GDM1 (cell line): ENCODE results near the gene HTATSF1.

Source experiments
- DNase-seq: peaks from one replicate; lab custom pipeline; 2025; lab: John Stamatoyannopoulos, UW

HTATSF1 gene

DNA sequence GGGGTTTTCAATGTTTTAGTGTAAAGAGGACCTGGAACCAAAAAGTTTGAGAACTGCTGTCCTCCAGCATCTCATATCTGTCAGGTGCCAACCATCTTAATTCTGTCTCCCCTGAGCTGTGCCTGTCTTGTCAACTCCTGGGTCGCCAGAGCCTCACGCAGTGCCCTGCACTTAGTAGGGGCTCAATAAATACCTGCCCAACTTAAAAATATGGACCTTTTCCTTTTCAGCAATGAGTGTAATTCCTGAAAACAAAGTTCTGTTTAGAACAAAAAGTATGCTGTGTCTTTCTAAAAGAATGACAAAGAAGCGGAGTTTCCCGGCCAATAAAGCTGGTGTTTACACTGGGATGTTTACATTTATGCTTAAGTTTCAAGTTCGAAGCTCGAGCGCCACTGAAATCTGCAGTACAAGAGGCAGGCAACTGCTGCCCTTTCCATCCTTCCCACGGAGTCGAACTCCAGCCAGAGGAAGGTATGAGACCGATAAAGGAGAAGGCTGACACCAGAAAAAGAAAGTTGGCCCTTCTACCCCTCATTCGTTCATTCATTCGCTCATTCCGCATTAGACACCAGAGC lies 1.1 kb upstream of the HTATSF1 start:
- DNase-seq = no peak

DNA sequence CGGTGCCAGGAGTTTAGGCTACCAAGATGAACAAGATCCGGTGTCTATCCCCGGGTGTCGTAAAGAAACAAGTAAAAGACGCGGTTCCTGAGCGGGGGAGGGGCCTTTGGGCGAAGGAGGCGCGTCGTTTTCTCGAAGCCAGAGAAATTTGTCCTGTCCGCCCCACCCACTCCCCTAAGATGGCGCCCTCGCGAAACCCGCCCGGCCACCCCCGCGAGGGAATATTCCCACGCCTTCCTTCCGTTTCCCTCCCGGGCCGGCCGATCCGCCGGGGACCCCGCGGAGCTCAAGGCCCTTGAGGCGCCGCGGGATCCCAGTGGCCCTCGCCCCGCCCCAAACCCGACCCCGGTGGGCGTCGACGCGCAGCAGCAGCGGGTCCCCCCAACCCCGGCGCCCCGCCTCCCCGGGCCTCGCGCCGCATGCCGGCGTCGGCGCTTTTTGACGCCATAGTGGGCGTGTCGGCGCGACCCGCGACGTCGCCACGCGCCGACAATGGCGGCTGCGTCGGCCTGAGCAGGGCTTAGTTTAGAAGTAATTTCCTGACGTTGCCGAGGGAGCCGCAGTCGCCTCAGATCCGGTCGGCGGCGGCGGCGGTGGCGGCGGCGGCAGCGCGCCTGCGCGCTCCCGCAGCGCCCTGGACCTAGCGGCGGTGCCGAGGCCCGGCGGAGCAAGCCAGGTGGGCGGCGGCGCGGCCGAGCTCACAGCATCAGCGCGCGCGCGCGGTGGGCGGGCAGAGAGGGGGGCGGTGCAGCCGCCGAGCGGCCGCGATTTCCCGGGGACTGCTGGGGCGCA lies 432 bp upstream of the HTATSF1 start:
- peak; percentile 85 for DNase-seq

DNA sequence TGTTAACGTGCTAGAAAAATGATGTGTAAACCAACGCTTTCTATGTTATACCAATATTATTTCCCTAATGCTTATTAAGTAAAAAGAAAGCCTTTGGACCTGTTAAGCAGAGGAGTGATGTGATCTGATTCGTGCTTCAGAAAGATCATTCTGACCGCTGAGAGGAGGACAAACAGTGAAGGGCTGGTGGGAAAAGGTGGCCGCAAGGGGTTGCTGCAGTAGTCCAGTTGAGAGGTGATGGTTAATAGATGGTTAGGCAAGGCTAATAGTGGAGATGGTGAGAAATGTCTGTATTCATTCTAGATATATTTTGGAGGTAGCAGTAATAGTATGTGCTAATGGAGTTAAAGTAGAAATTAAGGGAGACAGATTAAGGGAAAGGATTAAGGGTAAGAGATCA lies 21.7 kb downstream of the HTATSF1 start:
- DNase-seq = no peak

DNA sequence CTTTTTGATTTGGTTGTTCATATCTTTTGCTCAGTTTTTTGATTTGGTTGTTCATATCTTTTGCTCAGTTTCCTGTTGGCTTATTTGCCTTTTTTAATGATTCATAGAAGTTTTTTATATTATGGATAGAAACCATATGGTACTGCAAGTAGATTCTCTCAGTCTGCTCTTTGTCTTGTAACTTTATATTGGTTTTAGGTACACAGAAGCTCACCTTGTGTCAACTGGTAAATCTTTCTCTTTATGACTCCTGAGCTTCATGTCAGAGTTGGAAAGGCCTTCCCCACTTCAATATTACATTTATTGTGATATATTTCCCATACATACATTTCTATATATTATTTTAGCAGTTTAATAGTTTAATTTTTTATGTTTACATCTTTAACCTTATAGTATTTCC lies 26.4 kb downstream of the HTATSF1 start:
- no peak for DNase-seq

DNA sequence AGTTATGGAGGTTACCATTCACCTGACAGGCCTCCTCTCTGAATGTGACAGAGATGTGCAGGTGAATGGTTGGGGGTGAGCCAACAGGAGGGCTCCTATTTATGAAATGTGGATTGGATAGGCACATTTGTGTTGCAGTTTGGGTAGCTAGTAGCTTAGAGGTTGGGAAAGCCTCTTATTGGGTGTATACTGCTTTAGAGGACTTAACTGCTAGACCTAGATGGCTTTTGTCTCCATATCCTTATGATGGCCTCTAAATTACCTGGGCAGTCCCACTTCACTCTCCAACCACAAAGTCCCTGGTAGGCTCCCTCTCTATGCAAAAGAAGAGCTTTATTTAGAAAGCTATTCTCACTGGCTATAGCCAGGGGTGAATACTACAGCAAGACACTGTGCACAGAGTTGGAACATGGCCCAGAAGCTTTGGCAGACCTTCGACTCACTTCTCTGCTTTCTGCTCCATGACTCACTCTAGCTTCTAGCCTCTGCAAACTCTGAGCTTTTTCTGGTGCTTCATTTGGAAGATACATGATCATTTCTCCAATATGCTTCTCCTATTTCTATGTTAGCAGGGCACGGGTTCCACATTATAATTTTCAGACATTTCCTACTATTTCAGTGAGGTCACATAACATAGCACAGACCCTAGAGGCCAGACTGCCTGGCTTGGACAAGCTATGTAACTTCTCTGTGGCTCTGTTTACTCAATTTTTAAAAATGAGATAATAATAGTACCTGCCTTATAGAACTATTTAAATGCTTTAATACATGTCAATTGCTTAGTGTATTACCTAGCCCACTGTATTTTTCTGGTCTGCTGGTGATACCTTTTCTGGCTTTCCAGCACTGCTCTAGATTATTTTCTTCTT lies 28.6 kb downstream of the HTATSF1 start:
- DNase-seq = no peak

DNA sequence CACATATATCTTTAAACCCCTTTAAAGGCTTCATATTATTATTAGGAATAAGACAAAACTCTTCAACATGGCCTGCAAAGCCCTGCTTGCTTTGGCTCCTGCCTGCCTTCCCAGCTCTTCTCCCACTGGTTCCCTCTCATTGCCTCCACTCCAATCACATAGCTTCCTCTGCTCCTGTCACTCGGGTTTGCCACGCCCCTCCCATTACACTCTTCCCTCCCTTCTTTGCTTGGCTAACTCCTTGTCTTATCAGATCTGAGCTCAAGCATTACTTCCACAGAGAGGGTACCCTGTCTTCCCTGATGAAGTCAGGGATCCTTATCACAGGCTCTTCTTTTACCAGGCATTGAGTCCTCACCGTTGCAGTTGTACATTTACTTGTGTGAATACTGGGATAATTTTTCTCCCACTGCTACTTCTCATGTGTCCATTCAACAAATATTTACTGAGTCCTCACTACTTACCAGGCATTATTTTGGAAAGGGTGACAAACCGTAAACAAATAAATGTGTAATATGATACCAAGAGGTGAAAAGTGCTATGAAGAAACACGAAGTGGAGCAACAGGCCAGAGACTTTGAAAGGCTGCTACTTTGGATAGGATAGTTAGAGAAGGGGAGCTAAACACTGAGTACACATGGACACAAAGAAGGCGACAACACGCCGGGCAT lies 31.4 kb downstream of the HTATSF1 start:
- DNase-seq = no peak

DNA sequence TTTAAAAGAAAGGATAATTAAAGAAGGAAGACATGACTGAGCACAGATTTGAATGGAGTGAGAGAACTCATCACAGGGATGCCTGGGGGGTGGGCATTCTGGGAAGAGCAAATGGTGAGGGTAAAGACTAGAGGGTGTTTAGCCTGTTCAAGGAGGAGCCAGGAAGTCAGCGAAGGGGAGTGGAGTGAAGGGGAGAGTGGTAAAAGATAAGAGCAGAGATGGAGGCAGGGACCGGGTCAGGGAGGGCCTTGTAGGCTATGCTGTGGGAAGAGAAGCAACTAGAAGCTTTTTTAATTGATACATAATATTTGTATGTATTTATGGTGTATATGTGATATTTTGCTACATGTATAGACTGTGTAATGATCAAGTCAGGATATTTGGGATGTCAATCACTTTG lies 32.4 kb downstream of the HTATSF1 start:
- DNase-seq = no peak

DNA sequence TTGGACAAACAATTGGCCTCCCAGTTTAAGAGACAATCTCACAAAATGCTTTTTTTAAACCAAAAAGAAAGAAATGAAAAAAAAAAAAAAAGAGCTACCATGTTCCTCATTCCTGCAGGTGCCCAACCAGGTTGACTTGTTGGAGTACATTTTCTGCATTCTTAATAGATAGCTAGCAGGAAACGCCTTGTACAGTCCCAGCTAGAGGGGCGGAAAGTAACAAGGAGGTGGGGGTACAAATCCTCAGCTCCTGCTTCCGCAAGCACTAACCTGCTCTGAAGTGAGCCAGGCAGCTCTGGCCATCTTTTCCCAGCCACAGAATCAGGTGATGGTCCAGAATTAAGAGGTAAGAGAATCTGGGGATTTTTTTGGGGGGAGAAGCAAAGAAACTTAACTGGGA lies 34.6 kb downstream of the HTATSF1 start, which contains the start of gene VGLL1:
TSS of gene VGLL1 (plus strand) at position 265 of the 400 bp plus-strand sequence. CDS start 3,806 bp downstream, outside the sequence.
- DNase-seq = no peak

DNA sequence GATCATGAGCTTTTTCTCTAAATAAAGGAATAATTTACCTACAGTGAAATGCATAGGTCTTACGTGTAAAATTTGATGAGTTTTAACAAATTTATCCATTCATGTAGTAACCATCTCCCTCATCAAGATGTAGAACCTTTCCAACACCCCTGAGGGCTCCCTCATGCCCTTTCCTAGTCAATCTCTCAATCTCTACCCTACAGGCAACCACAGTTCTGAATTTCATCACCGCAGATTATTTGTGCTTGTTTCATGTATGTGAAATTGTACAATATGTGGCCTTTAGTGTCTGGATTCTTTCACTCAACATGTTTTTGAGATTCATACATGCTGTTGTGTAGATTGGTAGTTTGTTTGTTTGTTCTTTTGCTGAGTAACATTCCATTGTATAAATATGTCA lies 36.7 kb downstream of the HTATSF1 start:
- no peak for DNase-seq

DNA sequence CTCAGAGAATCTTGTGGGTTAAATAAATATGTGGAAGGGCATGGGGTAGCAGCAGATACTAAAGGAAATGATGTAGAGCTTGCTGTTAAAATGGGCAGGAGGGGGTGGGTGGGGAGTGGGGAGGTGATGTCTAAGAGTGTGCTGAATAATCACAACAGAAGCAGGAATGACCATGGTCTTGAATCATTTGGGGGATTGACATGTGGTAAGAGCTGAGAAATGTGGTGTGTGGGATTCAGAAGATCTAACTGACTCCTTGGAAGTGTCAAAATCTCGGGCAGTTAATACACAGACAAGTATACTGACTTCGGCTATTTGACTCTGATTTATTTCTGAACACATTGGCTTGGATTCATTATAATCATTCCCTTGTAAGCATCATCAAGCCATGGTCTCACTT lies 41.4 kb downstream of the HTATSF1 start:
- DNase-seq = no peak

DNA sequence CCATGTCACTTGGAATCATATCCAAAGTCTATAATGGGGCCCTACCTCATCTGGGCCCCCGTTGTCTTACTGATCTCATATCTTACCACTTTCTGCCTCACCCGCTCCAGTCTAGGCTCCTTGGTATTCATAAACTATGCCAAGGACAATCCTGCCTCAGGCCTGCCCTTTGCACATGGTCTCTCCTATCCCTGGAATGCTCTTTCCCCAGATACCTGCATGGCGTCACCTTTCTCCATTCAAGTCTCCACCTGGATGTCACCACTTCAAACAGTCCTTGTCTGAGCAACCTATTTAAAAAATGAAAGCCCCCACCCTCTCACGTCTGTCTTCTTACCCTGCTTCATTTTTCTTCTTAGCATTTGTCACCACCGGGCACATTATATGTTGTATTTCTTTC lies 42.8 kb downstream of the HTATSF1 start:
- DNase-seq = no peak

DNA sequence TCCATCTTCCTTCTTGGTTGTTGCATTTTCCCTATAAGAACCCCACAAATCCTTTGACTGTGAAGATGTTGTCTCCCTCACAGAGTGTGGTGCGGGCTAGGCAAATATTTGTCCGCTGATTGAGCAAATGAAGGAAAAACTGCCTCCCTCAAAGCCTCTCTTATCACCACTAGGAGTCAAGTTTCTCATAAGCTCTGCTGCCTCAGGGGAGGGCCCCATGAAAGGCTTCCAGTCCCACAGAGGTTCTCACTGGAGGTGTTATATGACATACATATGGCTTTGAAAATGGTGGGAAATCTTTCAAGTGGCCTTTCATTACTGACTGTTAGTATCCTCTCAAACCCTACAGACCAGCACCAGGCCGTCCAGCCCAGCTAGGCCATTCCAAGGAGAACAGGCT lies 43.9 kb downstream of the HTATSF1 start:
- no peak for DNase-seq

DNA sequence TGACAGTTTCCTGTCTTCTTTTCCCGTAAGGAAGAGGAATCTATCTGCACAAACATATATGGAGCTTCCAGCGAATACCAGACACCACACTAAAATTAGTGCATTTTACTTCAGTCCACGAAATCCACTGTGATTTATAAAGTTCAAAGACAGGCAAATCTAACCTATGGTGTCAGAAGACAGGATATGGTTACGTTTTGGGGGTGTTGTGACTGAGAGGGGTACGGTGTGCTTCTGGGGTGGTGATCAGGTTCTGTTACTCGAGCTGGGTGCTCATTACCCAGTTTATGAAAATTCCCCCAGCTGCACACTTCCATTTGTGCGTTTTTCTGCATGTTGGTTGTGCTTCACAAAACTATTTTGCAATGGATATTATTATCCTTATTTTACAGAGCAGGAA lies 44.9 kb downstream of the HTATSF1 start:
- DNase-seq = no peak

DNA sequence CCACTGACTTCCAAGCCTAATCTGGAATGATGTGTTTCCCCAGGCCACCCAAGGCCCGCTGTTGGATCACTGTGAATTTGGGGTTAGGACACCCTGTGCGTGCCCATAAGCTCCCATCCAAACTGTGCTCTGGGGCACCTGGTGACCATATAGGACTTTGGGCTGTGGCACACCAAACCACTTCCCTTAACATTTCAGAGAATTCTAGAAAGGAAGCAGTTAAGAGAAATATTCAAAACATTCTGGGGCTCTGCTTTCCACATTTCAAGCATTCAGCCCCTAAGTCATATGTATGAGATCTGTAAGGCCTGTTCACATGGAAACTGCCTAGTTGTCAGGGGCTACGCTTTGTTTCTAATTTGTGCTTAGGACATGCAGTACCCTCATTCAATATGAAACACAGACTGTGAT lies 49.0 kb downstream of the HTATSF1 start:
- no peak for DNase-seq

DNA sequence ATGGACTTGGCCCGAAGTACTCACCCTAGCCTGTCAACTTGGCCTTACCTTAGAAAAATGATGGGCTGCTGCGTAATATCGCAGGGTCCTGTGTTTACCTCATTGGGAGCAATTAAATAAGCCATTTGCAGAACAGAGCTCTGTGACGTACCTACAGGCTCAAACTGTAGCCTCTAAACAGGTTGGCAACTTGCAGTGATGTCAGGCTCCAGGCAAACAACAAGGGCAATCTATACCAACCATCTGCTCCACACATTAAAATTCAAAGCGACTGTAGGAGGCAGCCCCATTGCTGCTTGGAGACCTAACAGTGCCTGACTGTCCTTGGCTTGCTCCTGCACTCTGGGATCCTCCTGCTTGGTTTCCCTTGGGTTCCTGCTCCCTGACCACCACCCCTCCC lies 51.8 kb downstream of the HTATSF1 start:
- DNase-seq = no peak

DNA sequence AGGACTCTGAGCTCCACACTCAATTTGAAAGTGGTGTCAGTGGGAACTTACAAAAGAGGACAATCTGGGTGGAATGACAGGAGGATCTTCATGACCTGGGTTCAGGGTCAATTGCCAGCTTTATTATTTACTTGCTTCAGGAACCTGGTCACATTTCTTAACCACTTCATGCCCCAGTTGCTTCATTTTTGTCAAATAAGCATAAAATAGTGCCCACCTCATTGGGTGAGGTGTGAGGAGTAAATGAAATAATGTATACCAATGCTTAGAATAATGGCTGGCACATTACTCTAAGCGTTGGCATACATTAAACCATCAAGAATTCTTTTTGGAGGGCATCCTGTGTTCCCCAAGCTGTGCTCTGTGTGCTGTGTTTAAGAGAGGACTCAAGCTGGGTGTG lies 54.0 kb downstream of the HTATSF1 start:
- DNase-seq = no peak

DNA sequence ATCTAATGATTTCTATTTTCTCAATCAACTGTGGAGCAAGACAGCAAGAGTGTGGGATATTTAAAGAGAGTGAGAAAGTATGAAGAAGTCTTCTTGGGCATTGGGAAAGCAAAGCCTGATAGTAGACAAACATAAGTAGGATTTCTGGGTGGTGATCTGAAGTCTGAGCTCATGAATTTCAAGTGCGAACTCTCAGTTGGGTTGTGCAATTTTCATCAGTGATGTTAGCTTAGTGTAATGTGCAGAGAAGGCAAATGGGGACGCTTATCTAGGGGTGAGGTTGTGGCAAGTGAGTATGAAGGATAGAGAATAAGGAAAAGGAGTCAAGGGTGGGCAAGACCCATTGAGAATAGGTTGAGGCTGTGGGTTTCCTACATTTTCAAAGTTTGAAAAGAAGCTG lies 58.3 kb downstream of the HTATSF1 start:
- DNase-seq = no peak
